Glutamatergic neuron (in vitro differentiated cells): Measurements from ENCODE around the gene VPS45. TPM values are rescaled to one million over a fixed set of nuclear protein-coding genes. Genes with fewer than 3 reads are reported as not detected.

Experiments
- DNase-seq: peaks from one replicate; pipeline ENCODE4 v3.0.0; 2022
- H3K27ac Mint-ChIP-seq: one replicate; pipeline ENCODE4 v1.8.0; 2020; ENCODE audit warnings: mild to moderate bottlenecking, mixed read lengths, inconsistent platforms; ENCODE audit not compliant: unreplicated experiment
- H3K27me3 Mint-ChIP-seq: one replicate; pipeline ENCODE4 v1.8.0; 2020; ENCODE audit warnings: mild to moderate bottlenecking, moderate library complexity, mixed read lengths, inconsistent platforms; ENCODE audit not compliant: unreplicated experiment
- H3K36me3 Mint-ChIP-seq: one replicate; pipeline ENCODE4 v1.8.0; 2020; ENCODE audit warnings: mild to moderate bottlenecking, mixed read lengths, inconsistent platforms; ENCODE audit not compliant: unreplicated experiment
- H3K4me1 Mint-ChIP-seq: one replicate; pipeline ENCODE4 v1.8.0; 2020; ENCODE audit warnings: mild to moderate bottlenecking, low read depth, mixed read lengths, inconsistent platforms; ENCODE audit not compliant: unreplicated experiment
- H3K4me3 Mint-ChIP-seq: one replicate; pipeline ENCODE4 v1.8.0; 2020; ENCODE audit warnings: mild to moderate bottlenecking, mixed read lengths, inconsistent platforms; ENCODE audit not compliant: unreplicated experiment
- H3K9me3 Mint-ChIP-seq: one replicate; pipeline ENCODE4 v1.8.0; 2020; ENCODE audit warnings: mild to moderate bottlenecking, moderate library complexity, mixed read lengths, inconsistent platforms; ENCODE audit not compliant: unreplicated experiment
- total RNA-seq: library from RNA; stranded (reverse); fragmentation: NEBNext Ultra II Directional; extraction: Animal tissue kit (Norgen Biotek cat#: 25700); gene quantifications from one replicate; pipeline ENCODE4 v1.2.1, GENCODE V29; 2021; ENCODE audit not compliant: unreplicated experiment
- TF ChIP-seq, protein P1 (sequence below): fragments of 200-600 bp; sonication (generic); IDR thresholded peaks from one replicate; pipeline ENCODE4 v1.5.0; 2021; ENCODE audit not compliant: partially characterized antibody, unreplicated experiment

VPS45 gene
- total RNA-seq, 1 donor from 2014 or later: 60.0 TPM

DNA sequence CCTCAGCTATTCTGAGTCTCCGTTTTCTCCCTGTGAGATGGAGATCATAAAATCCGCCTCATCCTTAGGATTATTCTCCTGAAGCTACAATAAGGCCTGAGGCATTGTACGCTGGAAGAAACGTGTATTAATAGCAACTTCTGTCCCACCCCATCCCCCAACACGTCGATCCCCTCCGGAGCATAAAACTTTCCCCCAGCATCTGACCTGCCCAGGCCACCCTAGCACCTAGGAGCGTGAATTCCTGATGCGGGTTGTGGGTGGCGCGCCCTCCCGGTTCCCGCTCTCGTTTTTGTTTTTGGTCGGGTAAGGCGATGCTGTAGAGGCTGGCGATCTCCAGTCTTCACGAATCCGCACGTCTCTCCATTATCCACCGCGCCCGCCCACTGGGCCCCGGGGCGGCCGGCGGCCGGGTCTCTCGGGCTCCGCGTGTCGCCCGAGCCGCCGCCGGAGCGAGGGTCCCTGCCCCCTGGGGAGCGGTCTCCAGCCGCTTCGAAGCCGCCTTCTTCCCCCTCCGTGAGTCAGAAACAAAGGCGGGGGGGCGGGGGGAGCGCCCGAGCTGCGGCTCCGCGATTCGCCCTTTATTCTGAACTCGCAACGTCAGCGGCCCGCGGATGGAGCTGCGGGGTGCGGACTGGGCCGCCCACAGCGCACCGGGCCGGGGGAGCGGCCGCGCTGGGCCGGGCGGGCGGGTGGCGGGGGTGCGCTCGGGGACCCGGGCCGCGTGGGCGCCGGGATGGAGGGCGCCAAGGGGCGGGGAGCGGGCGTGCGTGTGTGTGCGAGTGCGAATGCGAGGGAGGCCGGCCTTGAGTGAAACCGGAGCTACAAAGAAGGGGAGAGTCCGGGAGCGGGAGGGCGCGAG, 81.9 kb downstream of the VPS45 start, which contains the start of gene PLEKHO1:
Gene PLEKHO1 (plus strand): TSS at position 646 of the 862 bp plus-strand sequence. CDS start 342 bp downstream, outside the sequence.
- peak within 1 kb of the TSS; percentile 98 for H3K4me3 Mint-ChIP-seq
- TF ChIP-seq, protein P1, sequence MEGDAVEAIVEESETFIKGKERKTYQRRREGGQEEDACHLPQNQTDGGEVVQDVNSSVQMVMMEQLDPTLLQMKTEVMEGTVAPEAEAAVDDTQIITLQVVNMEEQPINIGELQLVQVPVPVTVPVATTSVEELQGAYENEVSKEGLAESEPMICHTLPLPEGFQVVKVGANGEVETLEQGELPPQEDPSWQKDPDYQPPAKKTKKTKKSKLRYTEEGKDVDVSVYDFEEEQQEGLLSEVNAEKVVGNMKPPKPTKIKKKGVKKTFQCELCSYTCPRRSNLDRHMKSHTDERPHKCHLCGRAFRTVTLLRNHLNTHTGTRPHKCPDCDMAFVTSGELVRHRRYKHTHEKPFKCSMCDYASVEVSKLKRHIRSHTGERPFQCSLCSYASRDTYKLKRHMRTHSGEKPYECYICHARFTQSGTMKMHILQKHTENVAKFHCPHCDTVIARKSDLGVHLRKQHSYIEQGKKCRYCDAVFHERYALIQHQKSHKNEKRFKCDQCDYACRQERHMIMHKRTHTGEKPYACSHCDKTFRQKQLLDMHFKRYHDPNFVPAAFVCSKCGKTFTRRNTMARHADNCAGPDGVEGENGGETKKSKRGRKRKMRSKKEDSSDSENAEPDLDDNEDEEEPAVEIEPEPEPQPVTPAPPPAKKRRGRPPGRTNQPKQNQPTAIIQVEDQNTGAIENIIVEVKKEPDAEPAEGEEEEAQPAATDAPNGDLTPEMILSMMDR: no peak
- H3K27ac Mint-ChIP-seq: peak within 1 kb of the TSS; percentile 98
- peaks cover 23% of the 10 kb centered on the region for H3K4me1 Mint-ChIP-seq
- H3K9me3 Mint-ChIP-seq: peaks cover 25% of the 10 kb centered on the region
- peak; percentile 84 for DNase-seq
- peaks cover 11% of the 10 kb centered on the region for H3K36me3 Mint-ChIP-seq
- H3K27me3 Mint-ChIP-seq: peaks cover 14% of the 10 kb centered on the region

DNA sequence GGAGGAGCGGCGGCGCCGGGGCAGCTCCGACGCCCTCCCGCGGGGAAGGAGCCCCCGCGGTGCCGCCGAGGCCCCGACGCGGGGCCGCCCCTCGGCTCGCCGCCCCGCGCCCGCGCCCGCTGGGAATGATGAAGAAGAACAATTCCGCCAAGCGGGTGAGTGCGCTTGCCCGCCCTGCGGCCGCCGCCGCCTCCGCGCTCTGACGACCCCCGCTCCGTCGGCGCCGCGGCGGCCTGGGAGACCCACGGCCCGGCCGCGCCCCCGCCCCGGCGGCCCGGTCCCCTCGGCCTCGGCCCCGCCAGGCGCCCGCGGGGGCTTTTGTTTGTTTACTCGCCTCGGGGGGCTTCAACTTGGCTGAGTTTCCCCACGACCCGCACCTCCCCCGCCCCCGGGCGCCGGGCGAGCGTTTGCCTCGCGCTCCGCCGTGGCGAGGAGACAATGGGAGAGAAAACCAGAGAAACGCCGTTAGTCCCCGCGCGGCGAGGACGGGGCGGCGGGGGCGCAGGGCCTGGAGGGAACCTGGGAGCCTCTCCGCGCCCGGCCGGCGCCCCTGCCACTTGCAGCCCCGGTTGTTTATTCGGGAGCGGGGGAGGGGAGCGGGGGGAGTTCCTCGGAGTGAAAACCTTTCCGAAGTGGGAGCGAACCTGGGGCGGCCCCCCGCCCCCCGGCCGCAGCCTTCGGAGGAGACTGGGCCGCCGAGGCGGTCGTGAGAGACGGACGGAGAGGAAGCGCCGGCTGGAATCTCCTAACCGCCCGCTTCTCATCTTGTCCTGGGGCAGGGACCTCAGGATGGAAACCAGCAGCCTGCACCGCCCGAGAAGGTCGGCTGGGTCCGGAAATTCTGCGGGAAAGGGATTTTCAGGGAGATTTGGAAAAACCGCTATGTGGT, 82.8 kb downstream of the VPS45 start:
- peaks cover 15% of the 10 kb centered on the region for H3K36me3 Mint-ChIP-seq
- H3K4me1 Mint-ChIP-seq: peaks cover 23% of the 10 kb centered on the region
- H3K27me3 Mint-ChIP-seq: peaks cover 13% of the 10 kb centered on the region
- TF ChIP-seq, protein P1: no peak
- peak overlapping the region; percentile 98 for H3K27ac Mint-ChIP-seq
- peaks cover 27% of the 10 kb centered on the region for H3K9me3 Mint-ChIP-seq
- peak; percentile 45 for DNase-seq
- H3K4me3 Mint-ChIP-seq: peak overlapping the region; percentile 98

DNA sequence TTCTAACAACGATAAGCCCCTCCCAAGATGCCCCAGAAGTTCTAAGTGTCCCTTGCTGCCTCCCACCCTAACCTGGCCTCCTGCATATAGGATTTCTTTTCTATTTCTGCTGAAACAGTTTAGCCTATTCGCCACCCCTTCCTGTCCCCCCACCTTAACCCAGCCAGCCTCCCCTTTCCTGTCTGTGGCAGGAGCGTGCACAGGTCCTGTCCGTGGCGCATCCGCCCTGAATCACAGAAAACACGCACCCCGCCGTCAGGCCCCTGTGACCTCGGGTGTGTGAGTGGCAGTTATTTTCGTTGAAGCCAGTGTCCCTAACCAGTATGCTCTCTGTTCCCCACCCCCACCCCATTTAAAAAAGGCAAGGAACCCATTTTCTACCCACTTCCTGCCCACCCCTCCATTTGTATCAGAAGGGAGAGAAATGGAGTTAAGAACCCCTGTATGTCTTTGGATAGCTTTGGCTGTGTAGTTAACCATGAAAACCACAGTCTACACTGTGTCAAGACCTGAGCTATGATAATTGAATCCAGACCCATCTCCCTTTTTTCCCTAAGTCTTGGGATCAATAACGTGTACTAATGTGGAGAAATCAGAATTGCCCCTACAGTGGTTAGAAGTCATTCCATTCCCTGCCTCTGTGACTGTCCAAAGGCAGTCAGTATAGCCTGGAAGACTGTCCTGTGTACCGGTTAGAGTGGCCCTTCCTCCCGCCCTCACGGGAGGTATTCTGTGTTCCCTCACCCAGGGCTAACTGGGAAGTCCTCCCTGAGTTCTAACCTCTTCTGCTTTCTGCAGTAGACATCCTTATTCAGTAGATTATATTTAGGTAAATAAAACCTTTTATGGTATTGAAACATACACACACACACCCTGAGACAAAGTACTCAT, 84.0 kb downstream of the VPS45 start:
- TF ChIP-seq, protein P1: no peak
- H3K27ac Mint-ChIP-seq: peak overlapping the region; percentile 98
- peaks cover 13% of the 10 kb centered on the region for H3K27me3 Mint-ChIP-seq
- H3K36me3 Mint-ChIP-seq: peaks cover 15% of the 10 kb centered on the region
- no peak for DNase-seq
- H3K9me3 Mint-ChIP-seq: peaks cover 27% of the 10 kb centered on the region
- peak overlapping the region; percentile 98 for H3K4me3 Mint-ChIP-seq
- H3K4me1 Mint-ChIP-seq: peaks cover 23% of the 10 kb centered on the region

DNA sequence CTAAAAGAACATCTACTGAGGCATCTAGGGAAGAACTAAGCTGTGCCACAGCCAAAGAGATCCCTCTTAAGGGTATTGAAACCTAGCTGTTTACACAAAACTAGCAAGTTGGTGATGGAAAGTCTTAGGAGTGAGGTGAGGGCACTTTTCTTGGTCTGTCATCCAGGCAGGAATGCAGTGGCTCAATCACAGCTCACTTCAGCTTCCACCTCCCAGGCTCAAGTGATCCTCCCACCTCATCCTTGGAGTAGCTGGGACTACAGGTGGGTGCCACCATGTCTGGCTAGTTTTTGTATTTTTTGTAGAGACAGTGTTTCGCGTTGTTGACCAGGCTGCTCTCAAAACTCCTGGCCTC, 84.6 kb downstream of the VPS45 start:
- Mint-ChIP-seq H3K36me3 (peaks cover 15% of the 10 kb centered on the region), H3K27me3 (peaks cover 13% of the 10 kb centered on the region), H3K27ac (peak overlapping the region; percentile 98), H3K4me1 (peaks cover 23% of the 10 kb centered on the region), H3K9me3 (peaks cover 27% of the 10 kb centered on the region), H3K4me3 (peak overlapping the region; percentile 98)
- TF ChIP-seq, protein P1: no peak
- DNase-seq: no peak
